ENCODE measurements around the gene VEGFB.

The VEGFB gene

DNA sequence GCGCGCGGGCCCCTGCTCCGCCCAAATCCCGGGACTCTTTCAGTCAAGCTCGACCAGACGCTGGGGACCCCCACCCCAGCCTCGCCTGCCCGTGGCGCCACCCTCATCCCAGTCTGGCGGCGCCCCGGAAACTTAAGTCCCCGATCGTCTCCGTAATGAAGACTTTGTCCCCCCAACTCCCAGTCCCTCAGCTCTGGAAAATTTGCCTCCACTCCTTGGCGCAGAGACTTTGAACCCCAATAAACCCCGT, 17.3 kb downstream of the VEGFB start:
- Histone ChIP-seq H3K4me1 (ENCODE audit: insufficient read depth, low read length) (peaks cover 32% of the 10 kb centered on the region), H3K9me3 (ENCODE audit: insufficient read depth, low read length, severe bottlenecking) (no peaks in the 10 kb centered on the region), H3K9ac (ENCODE audit: low read depth, low read length) (peak overlapping the region; percentile 69), H3K36me3 (ENCODE audit: insufficient read depth, low read length) (peaks cover 22% of the 10 kb centered on the region), H3K79me2 (ENCODE audit: insufficient read depth, low read length) (peaks cover 7% of the 10 kb centered on the region; the same call in 1 of the 2 replicates), H2AFZ (ENCODE audit: low read depth, low read length) (peak overlapping the region; percentile 97), H4K20me1 (ENCODE audit: insufficient read depth, low read length) (peaks cover 7% of the 10 kb centered on the region; the same call in 1 of the 2 replicates), H3K4me3 (ENCODE audit: low read depth in 1 of 2, low read length in 2 of 2) (peak overlapping the region; percentile 64 to 77; a peak in 3 of 4 replicates), H3K27me3 (ENCODE audit: insufficient read depth, low read length, poor library complexity) (no peaks in the 10 kb centered on the region), H3K27ac (ENCODE audit: low read length) (peak overlapping the region; percentile 65; the same call in 1 of the 2 replicates), H3K4me2 (ENCODE audit: insufficient read depth, low read length) (peak overlapping the region; percentile 99)
- TF ChIP-seq, protein P1, sequence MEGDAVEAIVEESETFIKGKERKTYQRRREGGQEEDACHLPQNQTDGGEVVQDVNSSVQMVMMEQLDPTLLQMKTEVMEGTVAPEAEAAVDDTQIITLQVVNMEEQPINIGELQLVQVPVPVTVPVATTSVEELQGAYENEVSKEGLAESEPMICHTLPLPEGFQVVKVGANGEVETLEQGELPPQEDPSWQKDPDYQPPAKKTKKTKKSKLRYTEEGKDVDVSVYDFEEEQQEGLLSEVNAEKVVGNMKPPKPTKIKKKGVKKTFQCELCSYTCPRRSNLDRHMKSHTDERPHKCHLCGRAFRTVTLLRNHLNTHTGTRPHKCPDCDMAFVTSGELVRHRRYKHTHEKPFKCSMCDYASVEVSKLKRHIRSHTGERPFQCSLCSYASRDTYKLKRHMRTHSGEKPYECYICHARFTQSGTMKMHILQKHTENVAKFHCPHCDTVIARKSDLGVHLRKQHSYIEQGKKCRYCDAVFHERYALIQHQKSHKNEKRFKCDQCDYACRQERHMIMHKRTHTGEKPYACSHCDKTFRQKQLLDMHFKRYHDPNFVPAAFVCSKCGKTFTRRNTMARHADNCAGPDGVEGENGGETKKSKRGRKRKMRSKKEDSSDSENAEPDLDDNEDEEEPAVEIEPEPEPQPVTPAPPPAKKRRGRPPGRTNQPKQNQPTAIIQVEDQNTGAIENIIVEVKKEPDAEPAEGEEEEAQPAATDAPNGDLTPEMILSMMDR (IDR thresholded peaks at IDR 0.05; ENCODE audit: borderline replicate concordance, extremely low read depth, low read length, poor library complexity, severe bottlenecking) = no peak
- no peak for TF ChIP-seq EZH2 (IDR thresholded peaks at IDR 0.05; ENCODE audit: borderline replicate concordance, low read depth, low read length, severe bottlenecking)
- DNase-seq (no peak), ATAC-seq (ENCODE audit: insufficient read depth, low read depth) (no peak)

DNA sequence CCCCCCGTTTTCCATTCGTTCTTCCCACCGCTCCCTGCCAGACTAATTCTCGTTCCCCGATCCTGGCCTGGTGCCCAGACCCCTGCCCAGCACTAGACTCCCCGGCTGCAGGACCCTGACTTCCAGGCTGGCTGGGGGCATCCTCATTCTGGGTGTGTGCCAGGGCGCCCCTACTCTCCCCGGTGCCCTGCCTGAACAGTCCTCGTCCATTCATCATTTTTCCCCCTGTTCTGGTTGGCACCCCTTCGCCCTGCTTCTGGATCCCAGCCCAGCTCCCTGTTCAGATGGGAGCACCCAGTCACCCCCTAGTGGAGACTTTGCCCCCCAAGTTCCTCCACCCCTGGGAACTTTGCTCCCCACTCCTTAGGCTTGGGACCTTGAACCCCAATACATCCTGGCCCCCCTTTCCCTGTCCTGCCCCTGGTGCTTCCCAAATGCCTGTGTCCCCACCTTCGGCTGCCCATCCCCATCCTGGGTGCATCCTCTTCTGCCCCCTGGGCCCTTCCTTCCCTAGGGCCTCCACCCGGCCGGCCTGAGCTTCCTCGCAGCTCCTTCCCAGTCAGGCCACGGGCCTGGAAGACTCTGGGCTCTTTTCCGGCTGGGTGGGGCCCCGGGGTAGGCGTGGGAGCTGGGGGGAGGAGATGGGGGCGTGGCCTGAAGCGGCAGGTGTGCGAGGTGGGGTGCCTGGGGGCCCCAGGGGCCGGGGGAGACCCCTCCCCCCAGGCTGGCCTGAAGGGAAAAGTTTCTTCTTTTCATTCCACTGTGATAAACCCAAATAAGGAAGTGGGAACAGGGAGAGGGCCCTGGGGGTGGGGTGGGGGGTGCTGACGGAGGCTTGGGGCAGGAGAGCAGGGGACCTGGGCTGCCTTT, 17.9 kb downstream of the VEGFB start:
- Histone ChIP-seq H3K4me1 (ENCODE audit: insufficient read depth, low read length) (peaks cover 27% of the 10 kb centered on the region), H3K79me2 (ENCODE audit: insufficient read depth, low read length) (peaks cover 7% of the 10 kb centered on the region; the same call in 1 of the 2 replicates), H3K9ac (ENCODE audit: low read depth, low read length) (peak overlapping the region; percentile 69), H3K9me3 (ENCODE audit: insufficient read depth, low read length, severe bottlenecking) (no peaks in the 10 kb centered on the region), H3K36me3 (ENCODE audit: insufficient read depth, low read length) (peaks cover 23% of the 10 kb centered on the region), H3K4me3 (ENCODE audit: low read depth in 1 of 2, low read length in 2 of 2) (peak overlapping the region; percentile 64 to 77; a peak in 3 of 4 replicates), H3K27ac (ENCODE audit: low read length) (peak overlapping the region; percentile 65; the same call in 1 of the 2 replicates), H2AFZ (ENCODE audit: low read depth, low read length) (peak overlapping the region; percentile 97), H4K20me1 (ENCODE audit: insufficient read depth, low read length) (peaks cover 7% of the 10 kb centered on the region; the same call in 1 of the 2 replicates), H3K27me3 (ENCODE audit: insufficient read depth, low read length, poor library complexity) (no peaks in the 10 kb centered on the region), H3K4me2 (ENCODE audit: insufficient read depth, low read length) (peak overlapping the region; percentile 99)
- ATAC-seq (ENCODE audit: insufficient read depth, low read depth) (no peak), DNase-seq (no peak)
- TF ChIP-seq, protein P1 (IDR thresholded peaks at IDR 0.05; ENCODE audit: borderline replicate concordance, extremely low read depth, low read length, poor library complexity, severe bottlenecking) = peak; percentile 52
- no peak for TF ChIP-seq EZH2 (IDR thresholded peaks at IDR 0.05; ENCODE audit: borderline replicate concordance, low read depth, low read length, severe bottlenecking)

DNA sequence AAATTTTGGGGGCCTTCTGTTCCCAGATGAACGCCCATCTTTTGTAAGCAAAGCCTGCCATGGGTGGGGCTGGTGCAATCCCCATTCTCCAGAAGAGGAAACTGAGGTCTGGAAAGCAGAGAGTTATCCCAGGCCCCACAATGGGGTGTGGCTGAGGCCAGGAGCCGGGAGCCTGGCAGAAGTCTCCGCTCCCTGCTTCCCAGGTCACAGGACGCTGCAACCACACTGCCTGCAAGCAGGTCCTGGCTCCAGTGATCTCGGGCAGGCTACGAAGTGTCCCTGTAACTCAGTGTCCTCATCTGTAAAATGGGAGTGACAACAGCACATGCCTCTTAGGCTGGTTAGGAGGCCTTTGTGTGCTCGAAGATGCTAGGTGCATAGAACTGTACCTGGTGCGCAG, 18.7 kb downstream of the VEGFB start:
- Histone ChIP-seq H4K20me1 (ENCODE audit: insufficient read depth, low read length) (peaks cover 7% of the 10 kb centered on the region; the same call in 1 of the 2 replicates), H3K27ac (ENCODE audit: low read length) (no peak overlapping the region), H3K9me3 (ENCODE audit: insufficient read depth, low read length, severe bottlenecking) (no peaks in the 10 kb centered on the region), H3K79me2 (ENCODE audit: insufficient read depth, low read length) (peaks cover 7% of the 10 kb centered on the region; the same call in 1 of the 2 replicates), H3K4me2 (ENCODE audit: insufficient read depth, low read length) (peak overlapping the region; percentile 99; the same call in 1 of the 2 replicates), H3K27me3 (ENCODE audit: insufficient read depth, low read length, poor library complexity) (no peaks in the 10 kb centered on the region), H3K4me3 (ENCODE audit: low read depth in 1 of 2, low read length in 2 of 2) (no peak overlapping the region), H2AFZ (ENCODE audit: low read depth, low read length) (no peak overlapping the region), H3K9ac (ENCODE audit: low read depth, low read length) (peak overlapping the region; percentile 69; the same call in 1 of the 2 replicates), H3K36me3 (ENCODE audit: insufficient read depth, low read length) (peaks cover 23% of the 10 kb centered on the region), H3K4me1 (ENCODE audit: insufficient read depth, low read length) (peaks cover 26% of the 10 kb centered on the region)
- no peak for TF ChIP-seq EZH2 (IDR thresholded peaks at IDR 0.05; ENCODE audit: borderline replicate concordance, low read depth, low read length, severe bottlenecking)
- TF ChIP-seq, protein P1 (IDR thresholded peaks at IDR 0.05; ENCODE audit: borderline replicate concordance, extremely low read depth, low read length, poor library complexity, severe bottlenecking) = no peak
- ATAC-seq (ENCODE audit: insufficient read depth, low read depth) (no peak), DNase-seq (no peak)

Data from DND-41 (cell line).